Inflammatory macrophage treated with lipopolysaccharide for 1 hour (primary cell): ENCODE data around the gene TRAPPC10.

Experiments used
- DNase-seq, 2 donors: peaks; one replicate each; pipeline ENCODE4 v3.0.0-alpha.2; 2020 to 2022

TRAPPC10 gene

DNA sequence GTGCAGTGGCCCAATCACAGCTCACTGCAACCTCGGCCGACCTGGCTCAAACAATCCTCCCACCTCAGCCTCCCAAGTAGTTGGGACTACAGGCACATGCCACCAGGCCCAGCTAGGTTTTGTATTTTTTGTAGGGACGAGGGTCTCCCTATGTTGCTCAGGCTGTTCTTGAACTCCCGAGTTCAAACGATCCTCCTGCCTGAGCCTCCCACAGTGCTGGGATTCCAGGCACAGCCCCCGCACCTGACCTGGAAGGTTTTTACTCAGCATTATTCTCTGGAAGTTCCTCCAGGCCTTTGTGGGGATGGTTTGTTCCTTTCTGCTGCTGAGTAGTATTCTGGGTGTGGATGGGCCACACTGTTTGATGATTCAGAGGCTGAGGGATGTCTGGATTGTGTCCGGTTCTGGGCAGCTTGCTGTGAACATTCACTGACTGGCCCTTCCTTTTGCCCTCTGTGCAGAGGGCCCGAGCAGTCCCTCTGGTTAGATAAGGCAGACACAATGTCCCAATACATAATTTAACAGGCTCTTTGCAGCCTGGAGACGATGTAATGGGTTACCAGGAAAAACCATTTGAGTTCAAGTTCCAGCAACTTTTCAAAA is 6.0 kb upstream of the TRAPPC10 start:
- DNase-seq, result no peak

DNA sequence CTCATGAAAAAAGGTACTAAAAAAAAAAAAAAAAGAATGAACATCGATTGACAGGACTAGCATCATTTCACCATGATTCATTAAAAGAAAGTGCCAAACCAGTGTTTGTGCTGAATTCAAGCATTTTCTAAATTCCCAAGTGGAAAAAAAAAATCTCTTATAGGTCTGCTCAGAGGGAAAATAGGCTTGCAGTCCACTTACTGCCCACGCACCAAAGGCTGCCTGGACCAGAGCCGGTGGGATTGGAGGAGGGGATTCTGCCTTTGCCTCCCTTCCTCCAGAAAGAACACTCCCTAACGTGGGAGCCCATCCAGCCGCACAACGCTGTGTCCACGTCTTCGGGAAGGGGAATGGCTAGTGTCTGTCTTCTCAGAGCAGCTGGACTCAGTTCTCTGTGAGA is 5.5 kb upstream of the TRAPPC10 start:
- no peak for DNase-seq

DNA sequence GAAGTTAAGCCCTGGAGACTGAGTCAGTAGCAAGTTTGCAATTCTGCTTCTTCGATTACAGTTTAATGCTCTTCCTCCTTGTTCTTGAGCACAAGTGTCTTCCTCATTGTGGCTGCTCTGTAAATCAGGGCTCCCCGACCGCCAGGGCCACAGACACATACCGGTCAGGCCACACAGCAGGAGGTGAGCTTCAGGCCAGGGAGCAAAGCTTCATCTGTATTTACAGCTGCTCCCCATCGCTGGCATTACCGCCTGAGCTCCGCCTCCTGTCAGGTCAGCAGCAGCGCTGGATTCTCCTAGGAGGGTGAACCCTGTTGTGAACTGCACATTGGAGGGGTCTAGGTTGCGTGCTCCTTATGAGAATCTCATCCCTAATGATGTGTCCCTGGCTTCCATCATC is 1.7 kb upstream of the TRAPPC10 start:
- DNase-seq, result no peak

DNA sequence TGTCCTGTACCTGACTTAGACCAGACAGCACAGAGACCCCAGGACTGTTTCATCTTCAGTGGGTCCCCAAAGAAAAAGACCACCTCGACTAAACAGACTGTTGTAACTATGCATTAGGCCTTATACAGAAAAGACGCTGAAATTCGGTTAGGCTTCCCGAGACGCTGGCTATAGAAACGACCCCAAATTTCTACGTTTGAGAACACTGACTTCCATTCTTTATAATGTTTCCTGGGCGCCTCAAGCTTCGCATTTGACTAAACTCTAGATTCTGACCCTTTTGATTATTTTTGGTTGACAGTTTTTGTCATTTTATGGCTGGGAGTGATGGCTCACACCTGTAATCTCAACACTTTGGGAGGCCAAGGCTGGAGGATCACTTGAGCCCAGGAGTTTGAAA is 986 bp upstream of the TRAPPC10 start:
- DNase-seq, result no peak

DNA sequence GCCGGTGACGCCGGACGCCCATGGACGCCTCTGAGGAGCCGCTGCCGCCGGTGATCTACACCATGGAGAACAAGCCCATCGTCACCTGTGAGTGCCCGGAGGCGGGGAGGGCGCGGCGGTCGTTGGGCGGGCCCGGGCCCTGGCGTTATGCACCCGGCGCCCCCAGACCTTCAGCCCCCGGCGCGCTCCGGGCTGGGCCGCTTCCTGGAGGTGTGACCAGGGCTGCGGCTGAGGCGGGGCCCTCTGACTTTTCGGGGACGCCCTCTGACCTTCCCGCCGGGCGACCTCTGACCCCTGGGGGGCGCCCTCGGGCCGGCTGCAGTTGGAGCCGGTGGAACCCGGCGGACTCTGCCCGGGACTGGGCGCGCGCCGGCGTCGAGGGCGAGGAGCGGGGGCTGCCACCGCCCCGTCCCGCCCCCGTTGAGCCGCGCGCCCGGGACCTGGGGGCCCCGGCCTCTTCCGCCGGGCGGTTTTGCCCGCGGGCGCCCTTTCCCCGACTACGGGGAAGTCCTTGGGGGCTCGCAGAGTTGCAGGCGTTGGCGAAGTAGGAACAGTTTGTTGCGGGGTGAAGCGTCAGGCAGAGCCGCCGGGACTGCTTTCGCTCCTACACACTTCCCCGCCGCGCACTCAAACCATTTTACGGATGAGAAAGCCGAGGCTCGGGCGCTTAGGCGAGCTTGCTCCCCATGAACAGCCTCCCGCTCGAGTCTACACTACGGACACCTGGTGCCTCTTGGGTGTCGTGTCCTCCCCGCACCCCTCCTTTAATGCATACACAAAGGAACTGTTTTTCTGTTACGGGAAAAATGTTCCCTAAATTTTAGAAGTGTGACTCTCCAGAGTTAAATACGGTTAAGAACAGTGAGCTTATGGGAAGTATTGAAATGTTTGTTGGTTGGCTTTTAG is 618 bp downstream of the TRAPPC10 start:
- peak; percentile 85 to 90 for DNase-seq

DNA sequence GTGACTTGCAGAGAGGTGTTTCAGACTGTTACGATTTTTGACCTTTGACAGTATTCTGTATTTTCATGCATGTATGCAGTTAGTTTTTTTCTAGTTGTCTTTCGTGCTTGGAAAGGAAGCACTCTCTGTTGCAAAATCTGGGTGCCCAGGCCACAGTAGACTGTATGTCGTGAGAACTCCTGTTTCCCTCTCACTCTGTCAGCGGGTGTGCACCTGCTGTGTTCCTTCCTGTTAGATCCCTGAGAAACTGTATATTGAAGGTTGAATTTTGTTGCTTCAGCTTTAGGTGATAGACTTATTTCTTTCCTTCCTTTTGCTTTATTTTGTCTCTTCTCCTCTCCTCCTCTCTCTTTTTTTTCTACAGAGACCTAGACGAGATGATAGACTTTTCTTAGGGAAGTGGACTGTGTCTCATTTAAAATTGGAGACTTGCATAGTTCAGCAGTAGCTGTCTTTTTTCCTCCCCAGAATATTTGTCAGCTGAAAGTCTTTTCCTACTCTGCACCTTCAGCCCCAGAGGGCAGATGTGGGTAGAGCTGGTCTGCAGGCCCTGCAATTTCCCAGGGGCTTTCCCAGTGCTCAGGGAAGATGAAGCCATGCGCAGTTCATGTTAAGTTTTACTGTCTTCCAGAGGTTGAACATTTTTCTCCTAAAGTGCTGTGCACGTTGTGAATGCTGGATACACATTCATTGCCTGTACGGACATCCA is 1.4 kb downstream of the TRAPPC10 start:
- peak; percentile 77 to 84 for DNase-seq

DNA sequence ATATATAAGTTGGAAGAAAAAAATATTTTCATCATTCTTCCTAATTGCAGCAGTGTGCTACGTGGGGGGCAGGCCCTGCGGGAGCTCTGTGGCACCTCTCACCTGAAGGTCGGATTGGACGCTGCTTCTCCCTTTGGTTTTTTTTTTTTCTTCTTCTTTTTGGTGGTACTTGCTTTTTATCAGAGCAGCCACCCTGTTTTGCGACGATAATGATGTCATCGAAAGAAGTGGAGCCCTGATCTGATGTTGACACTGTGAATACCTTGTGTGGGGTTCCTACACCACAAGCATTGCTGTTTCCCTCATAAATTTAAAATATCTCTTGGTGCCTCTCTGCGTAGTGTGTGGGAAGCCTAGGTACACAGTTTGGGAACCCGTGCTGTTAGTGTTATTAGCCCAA is 5.5 kb downstream of the TRAPPC10 start:
- DNase-seq, result no peak

DNA sequence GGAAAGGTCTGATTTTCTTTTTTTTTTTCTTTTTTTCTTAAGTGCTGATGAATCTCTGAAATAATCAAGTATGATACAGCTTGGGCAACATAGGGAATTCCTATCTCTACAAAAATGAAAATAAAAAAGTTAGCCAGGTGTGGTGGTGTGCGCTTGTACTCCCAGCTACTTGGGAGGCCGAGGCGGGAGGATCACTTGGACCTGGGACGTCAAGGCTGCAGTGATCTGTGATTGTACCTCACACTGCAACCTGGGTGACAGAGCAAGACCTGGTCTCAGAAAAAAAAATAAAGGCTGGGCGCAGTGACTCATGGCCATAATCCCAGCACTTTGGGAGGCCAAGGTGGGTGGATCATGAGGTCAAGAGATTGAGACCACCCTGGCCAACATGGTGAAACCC is 6.0 kb downstream of the TRAPPC10 start:
- DNase-seq, result no peak

DNA sequence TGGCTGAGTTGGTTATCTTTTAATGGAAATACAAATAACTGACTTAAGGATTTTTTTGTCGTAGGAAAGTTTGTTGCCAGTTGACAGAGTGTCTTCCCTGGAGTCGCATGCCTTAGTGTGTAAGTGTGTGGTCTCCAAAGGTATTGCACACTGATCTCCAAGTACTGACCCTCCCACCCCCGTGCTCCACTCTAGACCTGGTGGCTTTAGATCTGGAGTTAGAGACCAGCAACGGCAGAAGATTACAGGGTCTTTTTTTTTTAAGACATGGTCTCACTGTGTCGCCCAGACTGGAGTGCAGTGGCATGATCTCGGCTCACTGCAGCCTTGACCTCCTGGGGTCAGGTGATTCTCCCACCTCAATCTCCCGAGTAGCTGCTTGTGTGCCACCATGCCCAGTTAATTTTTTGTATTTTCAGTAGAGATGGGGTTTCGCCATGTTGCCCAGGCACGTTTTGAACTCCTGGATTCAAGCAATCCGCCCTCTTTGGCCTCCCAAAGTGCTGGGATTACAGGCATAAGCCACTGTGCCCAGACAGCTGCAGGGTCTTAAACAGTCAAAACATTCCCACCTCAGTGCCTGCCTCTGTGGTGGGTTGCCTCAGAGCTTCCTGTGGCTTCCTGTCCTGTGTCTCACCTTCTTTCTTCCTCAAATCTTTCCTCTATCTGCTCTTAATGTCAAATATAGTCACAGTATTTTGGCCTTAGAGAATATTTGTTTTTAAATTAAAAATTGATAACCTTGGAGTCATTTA is 6.9 kb downstream of the TRAPPC10 start:
- no peak for DNase-seq

DNA sequence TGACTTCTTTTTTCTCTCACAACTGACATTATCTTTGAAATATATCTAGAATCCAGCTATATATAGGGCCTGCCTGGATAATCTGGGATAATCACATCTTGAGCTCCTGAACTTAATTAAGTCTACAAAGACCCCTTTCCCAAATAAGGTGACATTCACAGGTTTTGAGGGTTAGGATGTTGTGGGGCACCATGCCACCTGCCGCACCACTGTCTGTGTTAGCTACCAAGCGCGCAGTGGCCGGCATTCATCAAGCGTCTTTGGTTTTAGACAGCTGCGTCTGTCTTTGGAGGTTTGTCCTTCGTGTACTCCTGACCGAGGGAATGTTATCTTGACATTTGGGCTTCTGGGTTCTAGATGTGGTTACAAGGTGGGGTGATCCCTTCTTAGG is 7.5 kb downstream of the TRAPPC10 start:
- DNase-seq, result no peak

DNA sequence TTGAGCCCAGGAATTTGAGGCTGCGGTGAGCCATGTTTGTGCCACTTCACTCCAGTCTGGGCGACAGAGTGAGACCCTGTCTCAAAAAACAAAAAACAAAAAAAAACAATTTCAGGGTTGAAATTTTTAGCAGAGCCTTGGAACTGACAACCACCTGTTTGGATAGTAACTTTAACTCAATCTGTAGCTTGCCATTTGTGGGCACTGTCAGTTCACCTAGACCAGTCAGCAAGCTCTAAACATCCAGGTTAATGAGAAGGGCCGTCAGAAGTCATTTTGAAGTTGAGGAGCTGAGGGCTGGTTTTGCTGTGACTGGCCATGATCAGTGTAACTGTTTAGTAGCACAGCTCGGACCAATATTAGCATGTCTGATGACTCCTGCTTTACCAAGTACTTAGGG is 8.4 kb downstream of the TRAPPC10 start:
- DNase-seq, result no peak

DNA sequence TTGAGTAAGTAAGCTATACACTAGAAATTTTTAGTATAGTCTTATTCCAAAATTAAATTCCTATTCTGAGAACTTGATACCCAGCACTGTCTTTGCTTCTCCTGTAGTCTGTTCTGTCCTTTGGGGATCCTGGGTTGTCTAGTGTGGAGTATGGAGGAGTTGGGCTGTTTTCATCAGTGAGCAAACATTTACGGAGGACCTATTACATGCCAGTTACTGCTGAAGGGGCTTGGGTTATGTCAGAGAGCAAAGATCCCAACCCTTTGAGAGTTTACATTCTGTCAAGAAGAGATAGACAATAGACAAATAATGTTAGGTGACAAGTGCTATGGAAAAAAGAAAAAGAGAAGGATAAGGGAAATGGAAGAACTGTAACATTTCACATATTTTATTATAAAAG is 9.0 kb downstream of the TRAPPC10 start:
- DNase-seq, result no peak

DNA sequence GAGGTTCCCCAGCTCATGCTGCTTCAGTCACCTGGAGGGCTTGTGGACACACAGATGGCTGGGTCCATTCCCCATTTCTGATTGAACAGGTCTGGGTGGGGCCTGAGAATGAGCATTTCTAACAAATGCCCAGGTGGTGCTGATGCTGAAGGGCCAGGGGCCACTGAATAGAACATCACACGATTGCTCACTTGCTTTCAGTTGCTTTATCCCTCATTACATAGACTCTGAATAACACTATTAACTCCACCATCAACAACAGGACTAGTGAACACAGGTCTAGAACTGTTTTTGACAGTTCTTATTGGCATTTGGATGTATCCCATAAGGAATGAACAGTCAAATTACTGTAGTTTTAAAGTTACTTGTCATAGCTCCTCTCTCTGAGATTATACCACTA is 12.1 kb downstream of the TRAPPC10 start:
- no peak for DNase-seq

DNA sequence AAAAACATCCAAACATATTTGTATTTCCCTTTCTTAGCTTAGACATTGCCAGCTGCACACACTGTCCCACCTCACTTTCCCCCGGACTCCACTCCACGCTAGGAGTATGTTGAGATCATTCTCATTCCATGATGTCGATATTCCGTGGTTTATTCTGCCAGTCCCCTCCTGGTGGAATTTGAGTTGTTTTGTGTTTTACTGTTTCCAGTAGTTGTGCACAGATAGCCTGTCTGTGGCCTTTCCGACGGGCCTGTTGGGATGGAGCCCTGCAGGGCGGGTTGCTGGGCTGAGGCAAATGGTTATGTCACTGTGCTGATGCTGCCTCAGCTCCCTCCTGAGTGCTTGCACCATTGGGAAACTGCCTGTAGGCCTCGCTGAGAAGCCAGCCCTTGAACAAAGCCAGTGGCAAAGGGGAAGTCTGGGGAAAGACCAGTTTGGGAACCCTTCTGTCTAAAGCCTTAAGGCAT is 12.8 kb downstream of the TRAPPC10 start:
- DNase-seq, result peak; percentile 94 to 97

DNA sequence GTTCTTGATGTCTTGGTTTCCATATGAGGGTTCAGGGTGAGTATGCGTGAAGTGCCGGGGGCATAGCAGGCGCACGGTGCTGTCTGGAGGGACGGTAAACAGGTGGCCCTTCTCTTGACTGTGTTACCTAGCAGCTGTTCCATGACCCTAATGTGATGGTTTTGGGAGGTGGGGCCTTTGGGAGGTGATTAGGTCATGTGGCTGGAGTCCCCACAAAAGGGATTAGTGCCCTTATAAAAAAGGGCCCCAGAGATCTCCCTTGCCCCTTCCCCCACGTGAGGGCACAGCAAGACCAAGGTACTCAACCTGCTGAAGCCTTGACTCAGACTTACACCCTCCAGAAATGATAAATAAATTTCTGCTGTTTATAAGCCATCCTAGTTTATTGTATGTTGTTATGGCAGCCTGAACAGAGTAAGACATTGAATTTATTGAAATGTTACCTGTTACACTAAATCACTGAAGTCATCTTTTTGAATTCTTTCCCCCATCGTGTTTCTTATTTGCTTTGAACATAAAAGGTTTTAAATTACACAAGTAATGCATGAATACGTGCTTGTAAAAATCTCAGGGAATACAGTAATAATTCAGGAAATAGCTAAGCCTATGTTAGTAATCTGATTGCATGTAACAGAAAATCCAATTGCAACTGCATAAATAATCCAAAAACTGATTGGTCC is 15.6 kb downstream of the TRAPPC10 start:
- DNase-seq, result no peak

DNA sequence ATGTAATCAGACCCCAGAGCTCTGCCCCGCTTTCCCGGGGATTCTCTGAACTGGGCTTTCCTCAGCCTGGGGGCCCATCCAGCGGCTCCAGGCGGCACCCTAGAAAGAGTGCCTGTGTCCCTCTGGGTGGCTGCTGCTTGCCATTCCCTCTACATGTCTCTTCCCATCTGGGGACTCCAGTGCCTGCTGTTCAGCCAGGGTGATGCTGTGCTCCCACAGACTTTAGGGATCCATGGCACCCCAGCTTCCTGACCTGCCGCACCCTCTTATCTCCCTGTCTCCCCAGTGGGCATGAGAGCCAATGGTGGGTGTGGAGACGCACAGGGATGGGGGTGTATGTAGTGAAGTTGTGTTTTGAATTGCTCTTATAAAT is 16.2 kb downstream of the TRAPPC10 start:
- DNase-seq, result no peak

DNA sequence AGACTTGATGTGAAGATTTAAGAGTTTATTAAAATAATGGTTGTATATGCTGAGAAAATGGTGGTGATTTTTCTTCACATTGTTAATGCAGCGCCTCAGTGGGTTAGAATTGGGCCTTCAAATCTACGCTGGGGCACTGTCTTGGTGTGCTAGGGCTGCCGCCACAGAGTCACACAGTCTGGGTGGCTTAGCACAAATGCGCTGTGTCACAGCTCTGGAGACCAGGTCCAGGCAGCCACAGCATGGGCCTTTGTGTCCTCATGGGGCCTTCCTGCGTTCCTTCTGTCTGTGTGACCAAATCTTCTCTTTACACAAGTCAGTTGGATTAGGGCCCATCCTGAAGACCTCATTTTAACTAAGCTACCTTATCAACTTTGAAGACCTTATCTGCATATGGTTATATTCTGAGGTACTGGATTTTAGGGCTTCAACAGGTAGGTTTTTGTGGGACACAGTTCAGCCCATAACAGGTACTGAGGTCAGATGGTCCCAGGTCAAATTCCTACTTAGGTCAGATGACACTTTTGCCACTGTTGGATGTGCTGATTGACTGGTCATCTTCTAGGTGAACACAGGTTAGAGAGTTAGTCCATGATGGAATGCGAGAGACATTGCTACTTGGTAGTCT is 17.5 kb downstream of the TRAPPC10 start:
- no peak for DNase-seq

DNA sequence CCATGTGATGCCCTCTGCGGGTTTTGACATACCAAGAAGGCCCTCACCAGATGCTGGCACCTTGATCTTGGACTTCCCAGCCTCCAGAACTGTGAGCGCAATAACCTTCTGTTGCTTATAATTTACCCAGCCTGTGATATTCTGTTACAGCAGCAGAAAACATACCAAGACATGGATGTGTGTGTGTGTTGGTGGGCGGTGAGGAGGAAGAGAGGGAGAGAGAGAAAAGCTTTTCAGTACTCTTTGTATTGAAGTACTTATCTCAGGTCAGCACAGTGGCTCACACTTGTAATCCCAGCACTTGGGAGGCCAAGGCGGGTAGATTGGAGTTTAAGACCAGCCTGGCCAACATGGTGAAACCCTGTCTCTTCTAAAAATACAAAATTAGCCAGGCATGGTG is 23.1 kb downstream of the TRAPPC10 start:
- DNase-seq, result no peak

DNA sequence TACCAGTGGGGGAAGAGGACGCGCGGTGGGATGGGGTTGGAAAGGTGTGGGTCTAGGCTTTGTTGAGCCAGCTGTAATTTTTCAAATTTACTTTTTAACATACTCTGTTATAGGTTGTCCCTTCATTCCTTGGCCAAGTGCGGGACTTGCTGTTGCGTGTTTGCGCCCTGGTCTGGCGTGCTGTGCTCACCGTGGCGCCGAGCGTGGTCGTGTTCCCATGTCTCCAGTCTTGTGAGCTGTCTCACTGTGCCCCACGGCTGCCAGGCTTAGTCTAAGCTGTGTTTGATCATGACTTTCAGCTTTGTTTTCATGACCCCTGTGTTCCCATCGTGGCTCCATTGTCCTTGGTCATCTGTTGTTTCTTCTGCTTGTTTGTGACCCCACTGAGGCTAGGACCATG is 26.0 kb downstream of the TRAPPC10 start:
- DNase-seq, result no peak

DNA sequence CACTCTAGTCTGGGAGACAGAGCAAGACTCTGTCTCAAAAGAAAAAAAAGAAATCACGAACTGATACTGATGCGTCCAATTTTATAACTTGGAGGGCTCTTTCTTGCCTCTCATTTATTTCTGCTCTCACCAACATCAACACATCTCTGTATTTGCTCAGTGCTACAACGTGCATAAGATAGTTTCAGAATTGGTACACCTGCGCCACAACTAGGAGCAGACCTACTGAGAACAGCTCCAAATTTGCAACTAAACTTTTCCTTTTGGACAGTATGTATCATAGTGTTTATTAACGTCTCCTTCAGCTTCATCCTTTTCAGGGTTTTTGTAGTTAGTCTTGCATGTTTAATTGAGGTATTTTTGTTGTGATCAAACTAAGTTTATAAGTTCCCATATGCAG is 27.7 kb downstream of the TRAPPC10 start:
- no peak for DNase-seq

DNA sequence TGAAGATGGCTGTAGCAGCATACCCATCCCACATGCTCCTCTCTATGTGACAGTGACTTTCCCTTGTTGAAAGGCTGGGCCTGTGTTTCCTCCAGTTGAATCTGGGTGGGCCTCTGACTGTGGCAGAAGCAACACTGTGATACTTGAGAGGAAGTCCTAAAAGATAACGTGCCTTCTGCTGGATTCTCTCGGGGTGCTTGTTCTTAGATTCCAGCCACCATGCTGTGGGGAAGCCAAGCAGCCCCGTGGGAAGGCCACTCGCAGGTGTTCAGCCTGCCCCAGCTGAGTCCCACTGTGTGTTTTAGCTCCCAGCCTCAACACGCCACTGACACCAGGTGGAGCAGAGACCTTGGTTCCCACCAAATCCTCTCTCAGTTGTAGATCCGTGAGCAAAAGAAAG is 31.5 kb downstream of the TRAPPC10 start:
- no peak for DNase-seq

DNA sequence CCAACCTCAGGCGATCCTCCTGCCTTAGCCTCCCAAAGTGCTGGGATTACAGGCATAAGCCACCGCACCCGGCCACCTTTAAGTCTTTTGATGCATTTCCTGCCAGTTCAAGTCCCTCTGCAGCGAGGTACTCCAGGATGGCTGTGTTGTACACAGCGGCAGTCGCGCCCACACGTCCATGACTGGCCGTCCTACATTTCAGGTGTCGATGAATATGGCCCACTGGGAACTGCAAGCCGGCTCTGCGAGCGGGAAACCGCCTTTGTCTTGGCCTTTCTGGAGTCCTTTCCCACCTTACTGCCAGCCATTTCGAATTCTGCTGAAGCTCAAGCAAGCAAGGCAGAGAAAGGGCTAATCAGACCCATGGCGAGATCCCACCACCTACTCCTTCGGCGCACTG is 34.6 kb downstream of the TRAPPC10 start:
- DNase-seq, result no peak
